ENCODE data around the gene PHF5A. TPM values are rescaled to one million over a fixed set of nuclear protein-coding genes. Genes with fewer than 3 reads are reported as not detected.
"Not testable (repeated sequence)": the region's sequence is repeated elsewhere in the genome, so short reads cannot be mapped to it uniquely, and the experiment has no call there.

Gene PHF5A
- total RNA-seq, 1 experiment from 2014 or later: 80.4 TPM

DNA sequence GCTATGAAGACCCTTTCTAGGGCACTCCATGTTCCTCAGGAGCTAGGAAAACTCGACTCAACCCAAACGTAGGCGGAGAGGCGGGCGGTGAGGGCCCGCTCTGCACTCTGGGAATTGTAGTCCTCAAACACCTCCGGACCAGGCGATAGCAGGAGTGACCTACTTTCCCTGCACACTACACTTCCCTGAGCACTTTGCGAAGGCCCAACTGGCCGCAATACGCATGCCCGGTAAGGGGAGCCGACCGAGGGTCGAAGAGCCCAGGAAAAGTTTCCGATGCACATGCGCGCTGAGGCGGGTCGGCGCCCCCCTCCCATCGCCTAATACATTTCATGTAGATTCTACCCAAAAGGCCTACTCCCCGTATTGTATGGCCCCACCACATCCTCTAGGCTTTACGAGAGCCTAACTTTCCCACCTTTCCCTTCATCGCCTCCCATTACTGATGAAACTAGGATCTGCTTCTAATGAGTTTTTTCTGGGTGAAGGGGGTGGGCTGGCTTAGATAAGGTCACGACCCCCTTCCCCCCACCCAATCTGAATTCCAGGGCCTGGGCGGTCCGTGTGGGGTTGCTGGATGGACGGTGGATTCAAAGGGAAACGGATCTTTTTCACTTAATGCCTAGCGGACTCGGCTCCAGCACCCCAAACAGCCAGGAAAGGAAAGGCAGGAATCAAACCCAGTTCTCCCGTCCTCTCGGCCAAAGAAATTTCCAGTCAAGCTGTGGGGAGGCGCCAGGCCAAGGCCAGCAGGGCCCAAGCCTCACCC is 23.9 kb downstream of the PHF5A start:
- peaks cover 17% of the 10 kb centered on the region for H4K20me1 ChIP-seq (ENCODE audit: low read length)
- peak overlapping the region; percentile 54; the same call in 1 of the 2 replicates for H2AFZ ChIP-seq (ENCODE audit: low read length)
- no TSS peak for BruUV-seq (replicated peaks)
- H3K4me1 ChIP-seq (ENCODE audit: insufficient read depth, low read length): peaks cover 4% of the 10 kb centered on the region; the same call in 1 of the 2 replicates
- DNase-seq (peak; percentile 95), ATAC-seq (peak; percentile 62)
- peaks cover 71% of the 10 kb centered on the region for H3K79me2 ChIP-seq (ENCODE audit: low read length)
- ChIA-PET CTCF (no interaction called here), POLR2A (ENCODE audit: unreplicated experiment) (no interaction called here)
- H3K36me3 ChIP-seq (ENCODE audit: low read depth, low read length): peaks cover 4% of the 10 kb centered on the region; the same call in 1 of the 2 replicates
- no peaks in the 10 kb centered on the region for H3K9me2 ChIP-seq (replicated peaks; ENCODE audit: low read length)
- H3K27me3 ChIP-seq (ENCODE audit: low read length): no peaks in the 10 kb centered on the region
- peak overlapping the region; percentile 77 for H3K4me2 ChIP-seq (ENCODE audit: low read length)
- no peaks in the 10 kb centered on the region for H3K9me3 ChIP-seq (ENCODE audit: low read length)
- TF ChIP-seq EZH2phosphoT487 (IDR thresholded peaks at IDR 0.05; ENCODE audit: borderline replicate concordance, low read length) (no peak), EZH2 (IDR thresholded peaks at IDR 0.05; ENCODE audit: low read length, unreplicated experiment) (no peak)
- intact Hi-C loops (cut with micrococcal nuclease): no loop called here
- peak overlapping the region; percentile 97 for H3K9ac ChIP-seq (ENCODE audit: low read length)
- H3K27ac ChIP-seq (ENCODE audit: low read length): peak overlapping the region; percentile 14
- no peaks in the 10 kb centered on the region for H3F3A ChIP-seq (ENCODE audit: low read length, unreplicated experiment)
- H3K4me3 ChIP-seq (ENCODE audit: low read length): peak overlapping the region; percentile 82

DNA sequence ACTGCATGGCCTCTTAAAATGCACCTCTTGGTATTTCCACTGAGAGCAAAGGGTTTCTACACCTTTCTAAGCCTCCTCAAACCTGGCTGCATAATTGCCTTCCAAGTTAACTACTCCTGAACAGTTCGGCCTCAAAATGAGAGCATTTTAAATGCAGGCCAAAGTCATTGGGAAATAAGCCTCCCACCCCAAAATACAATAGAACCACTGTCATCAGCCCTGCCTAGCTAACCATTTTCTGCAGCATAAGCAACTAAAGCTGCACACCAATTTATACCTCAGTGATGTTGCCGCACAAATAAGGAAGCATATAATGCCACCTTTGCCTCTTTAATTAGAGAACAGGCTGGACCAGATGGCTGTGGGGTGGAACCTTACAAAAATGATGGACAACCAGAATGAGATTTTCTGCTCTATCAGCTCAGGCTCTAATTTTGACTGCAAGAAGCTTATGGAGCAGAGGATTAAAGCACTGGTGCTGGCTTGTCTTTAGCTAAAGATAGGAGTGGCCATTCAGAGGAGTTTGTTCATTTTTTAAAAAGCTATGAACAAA is 26.2 kb downstream of the PHF5A start:
- ChIA-PET POLR2A (ENCODE audit: unreplicated experiment) (no interaction called here), CTCF (no interaction called here)
- no peak overlapping the region for H3K4me3 ChIP-seq (ENCODE audit: low read length)
- DNase-seq (no peak), ATAC-seq (no peak)
- no peaks in the 10 kb centered on the region for H3K9me3 ChIP-seq (ENCODE audit: low read length)
- no peak overlapping the region for H3K9ac ChIP-seq (ENCODE audit: low read length)
- H3K27ac ChIP-seq (ENCODE audit: low read length): no peak overlapping the region
- TF ChIP-seq EZH2phosphoT487 (IDR thresholded peaks at IDR 0.05; ENCODE audit: borderline replicate concordance, low read length) (no peak), EZH2 (IDR thresholded peaks at IDR 0.05; ENCODE audit: low read length, unreplicated experiment) (no peak)
- TF ChIP-seq, protein P1, sequence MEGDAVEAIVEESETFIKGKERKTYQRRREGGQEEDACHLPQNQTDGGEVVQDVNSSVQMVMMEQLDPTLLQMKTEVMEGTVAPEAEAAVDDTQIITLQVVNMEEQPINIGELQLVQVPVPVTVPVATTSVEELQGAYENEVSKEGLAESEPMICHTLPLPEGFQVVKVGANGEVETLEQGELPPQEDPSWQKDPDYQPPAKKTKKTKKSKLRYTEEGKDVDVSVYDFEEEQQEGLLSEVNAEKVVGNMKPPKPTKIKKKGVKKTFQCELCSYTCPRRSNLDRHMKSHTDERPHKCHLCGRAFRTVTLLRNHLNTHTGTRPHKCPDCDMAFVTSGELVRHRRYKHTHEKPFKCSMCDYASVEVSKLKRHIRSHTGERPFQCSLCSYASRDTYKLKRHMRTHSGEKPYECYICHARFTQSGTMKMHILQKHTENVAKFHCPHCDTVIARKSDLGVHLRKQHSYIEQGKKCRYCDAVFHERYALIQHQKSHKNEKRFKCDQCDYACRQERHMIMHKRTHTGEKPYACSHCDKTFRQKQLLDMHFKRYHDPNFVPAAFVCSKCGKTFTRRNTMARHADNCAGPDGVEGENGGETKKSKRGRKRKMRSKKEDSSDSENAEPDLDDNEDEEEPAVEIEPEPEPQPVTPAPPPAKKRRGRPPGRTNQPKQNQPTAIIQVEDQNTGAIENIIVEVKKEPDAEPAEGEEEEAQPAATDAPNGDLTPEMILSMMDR (conservative IDR thresholded peaks at IDR 0.05; ENCODE audit: low read depth, low read length): no peak
- intact Hi-C loops (cut with micrococcal nuclease): no loop called here
- peaks cover 17% of the 10 kb centered on the region for H4K20me1 ChIP-seq (ENCODE audit: low read length)
- no peaks in the 10 kb centered on the region for H3K9me2 ChIP-seq (replicated peaks; ENCODE audit: low read length)
- BruUV-seq (replicated peaks): no TSS peak
- no peaks in the 10 kb centered on the region for H3F3A ChIP-seq (ENCODE audit: low read length, unreplicated experiment)
- no peak overlapping the region for H2AFZ ChIP-seq (ENCODE audit: low read length)
- H3K4me2 ChIP-seq (ENCODE audit: low read length): no peak overlapping the region
- peaks cover 4% of the 10 kb centered on the region; the same call in 1 of the 2 replicates for H3K36me3 ChIP-seq (ENCODE audit: low read depth, low read length)
- H3K27me3 ChIP-seq (ENCODE audit: low read length): no peaks in the 10 kb centered on the region
- H3K4me1 ChIP-seq (ENCODE audit: insufficient read depth, low read length): no peaks in the 10 kb centered on the region; the same call in 1 of the 2 replicates
- peaks cover 84% of the 10 kb centered on the region for H3K79me2 ChIP-seq (ENCODE audit: low read length)

DNA sequence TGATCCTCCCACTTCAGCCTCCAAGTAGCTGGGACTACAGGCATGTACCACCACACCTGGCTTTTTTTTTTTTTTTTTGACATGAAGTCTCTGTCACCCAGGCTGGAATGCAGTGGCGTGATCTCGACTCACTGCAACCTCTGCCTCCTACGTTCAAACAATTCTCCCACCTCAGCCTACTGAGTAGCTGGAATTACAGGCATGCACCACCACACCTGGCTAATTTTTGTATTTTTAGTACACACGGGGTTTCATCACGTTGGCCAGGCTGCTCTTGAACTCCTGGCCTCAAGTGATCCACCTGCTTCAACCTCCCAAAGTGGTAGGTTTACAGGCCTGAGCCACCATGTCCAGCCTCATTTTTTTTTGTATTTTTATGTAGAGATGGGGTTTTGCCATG is 28.0 kb downstream of the PHF5A start:
- DNase-seq; H3K9me3 ChIP-seq (ENCODE audit: low read length); H3K27ac ChIP-seq (ENCODE audit: low read length); CTCF ChIA-PET; H2AFZ ChIP-seq (ENCODE audit: low read length); H3K9me2 ChIP-seq (replicated peaks; ENCODE audit: low read length); H3F3A ChIP-seq (ENCODE audit: low read length, unreplicated experiment); POLR2A ChIA-PET (ENCODE audit: unreplicated experiment); intact Hi-C loops (cut with micrococcal nuclease); BruUV-seq (replicated peaks); ATAC-seq; H3K4me3 ChIP-seq (ENCODE audit: low read length); H3K9ac ChIP-seq (ENCODE audit: low read length); H3K4me2 ChIP-seq (ENCODE audit: low read length); H3K4me1 ChIP-seq (ENCODE audit: insufficient read depth, low read length); H3K27me3 ChIP-seq (ENCODE audit: low read length): not testable (repeated sequence)
- Histone ChIP-seq H3K79me2 (ENCODE audit: low read length) (peaks cover 79% of the 10 kb centered on the region), H3K36me3 (ENCODE audit: low read depth, low read length) (peaks cover 12% of the 10 kb centered on the region), H4K20me1 (ENCODE audit: low read length) (peaks cover 12% of the 10 kb centered on the region)
